Measurements from ENCODE around the gene NGF.

- TF ChIP-seq CTCF (IDR thresholded peaks at IDR 0.05) = no peak
- TF ChIP-seq POLR2A (IDR thresholded peaks at IDR 0.05) = no peak
Observed at GRCh38 chr1:115288591-115289198, 49.4 kb downstream of the NGF start.

Data from testis (tissue), 2 donors.